NCI-H510A (cell line): Measurements from ENCODE around the gene MEI1.

ENCODE experiments used
- DNase-seq: peaks from one replicate; lab custom pipeline; 2025; lab: John Stamatoyannopoulos, UW

MEI1 gene

DNA sequence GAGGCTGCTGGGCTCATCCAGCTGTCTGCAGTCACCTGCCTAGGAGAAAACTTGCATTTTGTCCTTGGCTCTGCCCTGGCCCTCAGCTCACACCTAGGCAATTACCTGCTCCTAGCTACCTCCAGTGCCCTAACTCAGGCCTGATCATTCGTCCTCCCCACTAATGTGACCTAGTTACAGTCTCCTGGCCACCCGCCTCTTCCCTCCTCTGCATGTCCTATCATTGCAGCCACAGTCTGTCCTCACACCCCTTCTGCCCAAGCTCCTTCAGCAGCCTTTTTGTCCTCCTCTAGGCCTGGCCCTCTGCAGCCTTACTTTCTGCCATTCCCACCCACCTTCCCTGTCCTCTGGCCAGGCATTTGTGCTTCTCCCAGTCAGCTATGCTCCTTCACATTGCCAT, 83.4 kb downstream of the MEI1 start:
- DNase-seq, result no peak

- DNase-seq, result no peak
Measured at GRCh38 chr22:41787331-41787730, 88.0 kb downstream of the MEI1 start.

GRCh38 chr22:41793871-41794270, 94.6 kb downstream of the MEI1 start:
- no peak for DNase-seq

- DNase-seq, result no peak
Measured at GRCh38 chr22:41798736-41799135, 99.4 kb downstream of the MEI1 start.

- no peak for DNase-seq
Measured at GRCh38 chr22:41799486-41800347, 100.4 kb downstream of the MEI1 start.

GRCh38 chr22:41800348-41801146, 101.2 kb downstream of the MEI1 start, which contains the start of gene CCDC134:
TSS of gene CCDC134 (plus strand) at chr22:41800679. CDS start at chr22:41808891, 8,212 bp downstream.
- DNase-seq, result peak; percentile 48

DNA sequence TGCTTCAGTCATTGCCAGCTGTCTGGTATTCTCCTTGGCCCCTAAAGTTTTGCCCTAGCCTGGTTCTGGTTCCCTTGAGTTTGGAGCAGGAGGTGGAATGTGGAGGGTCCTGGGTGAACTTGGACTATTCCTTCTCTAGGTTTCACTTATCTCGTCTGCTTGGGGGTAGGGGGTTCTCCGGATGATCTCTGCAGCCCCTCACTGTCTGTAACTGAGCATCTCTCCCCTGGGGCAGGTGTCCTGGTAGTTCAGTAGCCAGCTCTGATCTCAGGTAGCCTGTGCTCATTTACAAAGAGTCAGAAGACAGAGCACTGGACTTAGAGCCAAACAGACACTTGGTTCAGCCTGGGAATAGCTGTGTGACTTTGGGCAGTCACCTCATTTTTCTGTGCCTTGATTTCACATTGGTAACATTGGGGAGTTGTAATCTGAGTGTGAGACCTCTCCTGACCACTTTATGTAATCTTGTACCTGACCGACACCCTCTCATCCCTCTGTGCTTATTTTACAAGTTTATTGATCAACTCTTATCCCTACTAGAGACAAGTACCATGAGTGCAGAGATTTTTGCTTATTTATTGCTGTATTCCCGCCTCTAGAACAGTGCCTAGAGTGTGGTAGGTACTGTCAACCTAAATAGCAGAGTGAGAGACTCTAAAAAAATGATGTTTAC, 102.0 kb downstream of the MEI1 start:
- no peak for DNase-seq

- no peak for DNase-seq
Measured at GRCh38 chr22:41801886-41802285, 102.6 kb downstream of the MEI1 start.

DNA sequence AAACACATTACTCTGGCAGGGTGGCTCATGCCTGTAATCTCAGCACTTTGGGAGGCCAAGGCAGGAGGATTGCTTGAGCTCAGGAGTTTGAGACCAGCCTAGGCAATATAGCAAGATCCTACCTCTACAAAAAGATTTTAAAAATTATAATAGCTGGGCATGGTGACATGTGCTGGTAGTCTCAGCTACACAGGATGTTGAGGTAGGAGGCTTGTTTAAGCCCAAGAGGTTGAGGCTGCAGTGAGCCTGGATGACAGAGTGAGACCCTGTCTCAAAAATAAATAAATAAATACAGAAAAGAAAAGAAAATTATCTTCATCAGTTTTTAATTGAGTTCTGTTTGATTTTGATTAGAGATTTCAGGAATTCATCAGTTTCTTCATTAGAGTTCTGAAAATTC, 106.3 kb downstream of the MEI1 start:
- no peak for DNase-seq

DNA sequence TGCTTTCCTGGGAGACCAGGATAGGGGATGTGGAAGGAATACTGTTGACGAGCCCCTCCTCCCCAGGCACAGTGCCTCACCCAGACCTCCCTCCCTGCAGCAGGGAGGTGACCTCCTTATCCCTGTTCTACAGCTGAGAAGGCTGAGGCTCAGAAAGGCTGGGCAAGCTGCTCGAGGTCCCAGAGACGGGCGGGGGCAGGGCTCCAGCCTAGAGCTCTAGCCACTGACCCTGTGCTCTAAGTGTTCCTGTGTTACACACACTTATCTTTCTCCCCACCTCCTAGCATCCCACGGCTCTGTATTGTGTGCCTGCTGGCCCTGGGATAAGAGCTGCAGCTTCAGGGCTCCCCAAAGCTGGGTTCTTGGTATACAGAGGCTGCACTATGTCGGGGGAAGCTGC, 109.1 kb downstream of the MEI1 start:
- no peak for DNase-seq

- DNase-seq, result no peak
Measured at GRCh38 chr22:41810022-41810421, 110.7 kb downstream of the MEI1 start.

- no peak for DNase-seq
Measured at GRCh38 chr22:41812805-41813545, 113.7 kb downstream of the MEI1 start.

DNA sequence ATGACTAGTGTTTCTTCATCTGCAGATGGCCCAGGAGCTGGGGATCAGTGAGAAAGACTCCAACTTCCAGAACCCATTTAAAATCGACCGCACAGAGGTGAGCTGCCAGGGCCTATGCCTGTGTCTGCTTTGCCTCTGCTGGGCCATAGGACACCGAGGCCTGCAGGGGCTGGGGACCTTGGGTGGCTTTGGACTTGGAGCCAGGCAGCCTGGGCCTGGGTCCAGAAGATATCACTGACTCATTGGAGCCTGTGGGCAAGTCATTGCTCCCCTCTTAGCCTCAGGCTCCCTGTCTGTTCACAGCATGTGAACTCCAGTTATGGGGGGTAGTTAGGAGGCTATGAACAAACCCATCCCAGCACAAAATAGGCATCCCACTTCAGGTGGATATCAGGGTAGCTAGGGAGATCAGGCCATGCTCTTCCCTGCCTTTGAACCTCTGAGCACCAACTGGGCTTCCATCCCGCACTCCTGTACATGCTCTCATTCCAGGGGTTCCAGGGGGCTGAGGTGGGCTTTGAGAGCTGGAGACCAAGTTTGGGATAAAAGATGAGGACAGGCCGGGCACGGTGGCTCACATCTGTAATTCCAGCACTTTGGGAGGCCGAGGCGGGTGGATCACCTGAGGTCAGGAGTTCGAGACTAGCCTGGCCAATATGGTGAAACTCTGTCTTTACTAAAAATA, 114.6 kb downstream of the MEI1 start:
- DNase-seq, result no peak

GRCh38 chr22:41815716-41816115, 116.4 kb downstream of the MEI1 start:
- DNase-seq, result no peak

DNA sequence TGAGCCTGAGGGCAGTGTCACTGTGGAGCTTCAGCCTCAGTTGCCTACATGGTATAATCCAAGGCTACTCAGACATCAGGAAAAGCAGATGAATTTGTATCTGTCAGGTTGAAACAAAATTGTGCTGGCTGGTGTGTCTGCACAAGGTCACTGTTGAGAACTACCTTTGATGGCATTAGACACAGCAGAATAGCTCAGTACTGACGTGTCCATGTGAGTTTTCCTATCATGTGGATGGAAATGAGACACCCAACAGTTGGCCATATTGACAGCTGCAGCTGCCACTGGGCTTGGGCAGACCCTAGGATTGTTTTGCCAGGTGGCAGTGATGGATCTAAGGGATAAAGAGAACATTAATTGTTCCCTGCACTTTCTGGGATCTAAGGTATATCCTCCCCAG, 116.9 kb downstream of the MEI1 start:
- DNase-seq, result no peak

GRCh38 chr22:41816871-41817270, 117.6 kb downstream of the MEI1 start:
- DNase-seq, result no peak

DNA sequence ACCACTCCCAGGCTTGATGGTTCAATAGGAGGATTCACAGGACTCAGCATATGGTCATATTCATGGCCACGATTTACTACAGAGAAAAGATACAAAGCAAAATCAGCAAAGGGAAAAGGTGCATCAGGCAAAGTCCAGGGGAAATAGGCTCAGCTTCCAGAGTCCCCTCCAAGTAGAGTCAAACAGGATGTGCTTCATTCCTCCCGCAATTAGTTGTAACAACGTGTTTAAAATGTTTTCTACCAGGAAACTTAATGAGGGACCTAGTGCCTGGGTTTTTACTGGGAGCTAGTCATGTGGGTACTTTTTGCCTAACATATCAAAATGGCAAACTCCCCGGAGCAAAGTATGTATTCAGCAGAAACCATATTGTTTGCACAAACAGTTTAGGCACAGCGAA, 118.7 kb downstream of the MEI1 start:
- no peak for DNase-seq

DNA sequence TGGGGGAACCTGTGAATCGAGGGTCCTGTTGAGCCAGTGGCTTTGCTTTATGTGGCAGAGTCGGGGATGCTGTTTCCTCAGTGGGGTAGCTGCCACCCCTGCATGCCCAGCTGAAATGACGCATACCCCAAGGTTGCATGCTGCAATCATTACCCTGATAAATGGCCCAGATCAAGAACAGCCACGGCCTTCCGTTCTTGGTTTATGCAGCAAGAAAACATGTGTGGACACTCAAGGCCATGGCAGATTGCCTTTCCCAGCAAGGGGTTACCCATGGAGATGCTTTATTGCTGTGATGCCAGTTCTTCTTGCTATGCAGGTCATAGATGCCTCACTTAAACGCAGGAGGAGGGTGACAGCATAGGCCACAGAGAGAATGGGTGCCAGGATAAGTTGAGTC, 119.3 kb downstream of the MEI1 start:
- DNase-seq, result no peak

DNA sequence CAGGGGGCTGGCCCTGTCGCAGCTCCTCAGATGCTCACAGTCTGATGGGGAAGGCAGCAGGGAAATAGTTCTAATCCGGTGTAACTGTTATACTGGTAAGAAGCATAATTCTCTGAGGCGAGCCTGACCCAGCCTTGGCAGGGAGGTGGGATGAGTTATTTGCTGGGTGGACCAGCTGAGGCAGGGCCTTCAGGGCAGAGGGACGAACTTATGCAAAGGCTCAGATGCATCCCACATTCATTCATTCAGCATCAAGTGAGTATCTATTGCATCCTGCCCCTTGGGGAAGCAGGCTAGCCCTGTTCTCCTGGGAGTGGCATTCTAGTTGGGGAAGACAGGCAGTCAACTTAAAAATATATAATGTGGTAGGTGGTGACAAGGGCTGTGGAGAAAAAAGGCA, 120.0 kb downstream of the MEI1 start:
- no peak for DNase-seq

- DNase-seq, result no peak
Measured at GRCh38 chr22:41820447-41820846, 121.1 kb downstream of the MEI1 start.
